Panc1 (cell line): ENCODE data around the gene SNX2. TPM values are rescaled to one million over a fixed set of nuclear protein-coding genes. Genes with fewer than 3 reads are reported as not detected.
A peak's percentile ranks its signal among the peaks of the same experiment; 100 is the strongest.

Source experiments
- ATAC-seq: fragments of 200-7000 bp; cut with Tn5 transposase; 2 replicates; pipeline ENCODE4 v1.9.1; 2020; ENCODE audit warnings: mild to moderate bottlenecking, moderate library complexity
- BruUV-seq: library from RNA; stranded (reverse); fragments of 400-500 nt; replicated peaks from 2 replicates; lab custom pipeline; 2021; lab: Mats Ljungman, UMichigan
- CTCF ChIA-PET: fragments of 300-600 bp; sonication (Branson Sonifier 250); formaldehyde crosslinking; loops from one replicate; lab custom pipeline; 2022; ENCODE audit warnings: antibody characterized with exemption; lab: Charles Lee
- POLR2A ChIA-PET: fragments of 300-600 bp; sonication (Branson Sonifier 250); formaldehyde crosslinking; loops from one replicate; lab custom pipeline; 2022; ENCODE audit warnings: antibody characterized with exemption; lab: Charles Lee
- DNase-seq: peaks from one replicate; pipeline ENCODE4 v3.0.0-alpha.2; 2010; ENCODE audit warnings: low read depth, low spot score
- H3K27ac ChIP-seq: 2 replicates; pipeline ENCODE4 v1.5.1; 2011; ENCODE audit warnings: mild to moderate bottlenecking, low read length, inconsistent platforms
- H3K27me3 ChIP-seq: fragments of 200-500 bp; sonication (Bioruptor generic); 2 replicates; pipeline ENCODE4 v1.6.0; 2014; ENCODE audit warnings: low read length, inconsistent platforms; ENCODE audit not compliant: control insufficient read depth, insufficient read depth
- H3K36me3 ChIP-seq: fragments of 200-500 bp; sonication (Bioruptor generic); 2 replicates; pipeline ENCODE4 v1.5.1; 2014; ENCODE audit warnings: inconsistent platforms, mild to moderate bottlenecking, low read length, moderate library complexity; ENCODE audit not compliant: control insufficient read depth, insufficient read depth
- H3K4me1 ChIP-seq: 2 replicates; pipeline ENCODE4 v1.5.1; 2011; ENCODE audit warnings: inconsistent platforms, mild to moderate bottlenecking, low read length, moderate library complexity; ENCODE audit not compliant: control insufficient read depth, insufficient read depth
- H3K4me3 ChIP-seq, 2 experiments: 2 replicates each; pipeline ENCODE4 v1.5.1; 2011 to 2012; ENCODE audit warnings: low read depth in 2 of 2, low read length in 2 of 2, mild to moderate bottlenecking in 2 of 2, inconsistent platforms in 1 of 2, moderate library complexity in 1 of 2
- H3K9me3 ChIP-seq: fragments of 200-500 bp; sonication (Bioruptor generic); 2 replicates; pipeline ENCODE4 v1.5.1; 2014; ENCODE audit warnings: low read depth, mild to moderate bottlenecking, inconsistent platforms, low read length, moderate library complexity; ENCODE audit not compliant: control insufficient read depth, insufficient read depth
- POLR2AphosphoS5 ChIP-seq: IDR thresholded peaks from 2 replicates; pipeline ENCODE4 v1.6.1; 2012; ENCODE audit warnings: mild to moderate bottlenecking, low read depth, low read length, moderate library complexity
- SIN3A ChIP-seq: IDR thresholded peaks from 2 replicates; pipeline ENCODE4 v1.6.1; 2012; ENCODE audit warnings: low read depth, mild to moderate bottlenecking, low read length, moderate library complexity, borderline replicate concordance; ENCODE audit not compliant: insufficient read depth
- TCF7L2 ChIP-seq: IDR thresholded peaks from 2 replicates; pipeline ENCODE4 v1.6.1; 2011; ENCODE audit warnings: mild to moderate bottlenecking, low read depth, low read length, inconsistent platforms
- in situ Hi-C: cut with HindIII; loops from 2 replicates; pipeline ENCODE4 v1.10.0; 2016; ENCODE audit warnings: low sequenced_read_pairs, low pct_unique_long_range_greater_than_20kb
- intact Hi-C: fragments of 100-400 bp; cut with micrococcal nuclease; formaldehyde crosslinking; loops from one replicate; pipeline ENCODE4 v1.10.0; 2022; ENCODE audit not compliant: unreplicated experiment
- total RNA-seq: library from RNA; stranded (reverse); gene quantifications from one replicate; pipeline ENCODE4 v1.2.1, GENCODE V29; 2021; ENCODE audit not compliant: unreplicated experiment
- TF ChIP-seq, protein P1 (sequence below), 2 experiments: IDR thresholded peaks; 2 replicates each; pipeline ENCODE4 v1.6.1; 2011 to 2012; ENCODE audit warnings: low read depth in 2 of 2, control low read depth in 1 of 2, low read length in 1 of 2, mild to moderate bottlenecking in 1 of 2, moderate library complexity in 1 of 2; ENCODE audit not compliant: insufficient read depth in 1 of 2
- TF ChIP-seq, protein P2 (sequence below): fragments of 450-650 bp; IDR thresholded peaks from 2 replicates; pipeline ENCODE4 v1.5.1; 2017; ENCODE audit warnings: mild to moderate bottlenecking

Gene SNX2
- total RNA-seq, 1 experiment from 2014 or later = 66.8 TPM

DNA sequence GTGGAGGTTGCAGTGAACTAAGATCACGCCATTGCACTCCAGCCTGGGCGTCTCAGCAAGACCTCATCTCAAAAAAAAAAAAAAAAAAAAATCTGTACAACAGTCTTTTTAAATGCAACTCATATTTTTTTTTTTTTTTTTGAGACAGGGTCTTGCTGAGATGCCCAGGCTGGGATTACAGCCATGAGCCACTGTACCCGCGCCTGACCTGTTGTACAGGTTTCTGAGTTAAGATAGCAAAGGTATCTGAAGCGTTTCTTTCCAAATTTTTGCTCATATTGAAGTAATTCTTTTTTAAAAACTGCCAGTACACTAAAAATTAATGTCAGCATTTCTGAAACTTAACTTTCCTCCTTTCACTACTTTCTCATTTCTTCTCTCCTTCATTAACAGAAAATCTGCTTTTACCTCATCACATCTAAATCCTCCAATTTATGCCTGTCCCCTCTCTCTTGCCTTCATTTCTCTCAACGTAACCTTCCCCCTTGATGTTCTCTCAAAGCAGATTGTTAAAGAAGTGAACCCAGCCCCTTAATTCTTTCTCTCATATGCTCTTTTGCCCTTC, 67.2 kb downstream of the SNX2 start:
- Histone ChIP-seq H3K9me3 (no peaks in the 10 kb centered on the region), H3K27ac (no peak overlapping the region), H3K4me3 (no peak overlapping the region), H3K4me1 (peaks cover 14% of the 10 kb centered on the region), H3K27me3 (no peaks in the 10 kb centered on the region), H3K36me3 (no peaks in the 10 kb centered on the region)
- ChIA-PET CTCF (no interaction called here), POLR2A (no interaction called here)
- intact Hi-C loops = no loop called here
- ATAC-seq = no peak
- TF ChIP-seq SIN3A (no peak), TCF7L2 (no peak), POLR2AphosphoS5 (no peak)
- TF ChIP-seq, protein P1, sequence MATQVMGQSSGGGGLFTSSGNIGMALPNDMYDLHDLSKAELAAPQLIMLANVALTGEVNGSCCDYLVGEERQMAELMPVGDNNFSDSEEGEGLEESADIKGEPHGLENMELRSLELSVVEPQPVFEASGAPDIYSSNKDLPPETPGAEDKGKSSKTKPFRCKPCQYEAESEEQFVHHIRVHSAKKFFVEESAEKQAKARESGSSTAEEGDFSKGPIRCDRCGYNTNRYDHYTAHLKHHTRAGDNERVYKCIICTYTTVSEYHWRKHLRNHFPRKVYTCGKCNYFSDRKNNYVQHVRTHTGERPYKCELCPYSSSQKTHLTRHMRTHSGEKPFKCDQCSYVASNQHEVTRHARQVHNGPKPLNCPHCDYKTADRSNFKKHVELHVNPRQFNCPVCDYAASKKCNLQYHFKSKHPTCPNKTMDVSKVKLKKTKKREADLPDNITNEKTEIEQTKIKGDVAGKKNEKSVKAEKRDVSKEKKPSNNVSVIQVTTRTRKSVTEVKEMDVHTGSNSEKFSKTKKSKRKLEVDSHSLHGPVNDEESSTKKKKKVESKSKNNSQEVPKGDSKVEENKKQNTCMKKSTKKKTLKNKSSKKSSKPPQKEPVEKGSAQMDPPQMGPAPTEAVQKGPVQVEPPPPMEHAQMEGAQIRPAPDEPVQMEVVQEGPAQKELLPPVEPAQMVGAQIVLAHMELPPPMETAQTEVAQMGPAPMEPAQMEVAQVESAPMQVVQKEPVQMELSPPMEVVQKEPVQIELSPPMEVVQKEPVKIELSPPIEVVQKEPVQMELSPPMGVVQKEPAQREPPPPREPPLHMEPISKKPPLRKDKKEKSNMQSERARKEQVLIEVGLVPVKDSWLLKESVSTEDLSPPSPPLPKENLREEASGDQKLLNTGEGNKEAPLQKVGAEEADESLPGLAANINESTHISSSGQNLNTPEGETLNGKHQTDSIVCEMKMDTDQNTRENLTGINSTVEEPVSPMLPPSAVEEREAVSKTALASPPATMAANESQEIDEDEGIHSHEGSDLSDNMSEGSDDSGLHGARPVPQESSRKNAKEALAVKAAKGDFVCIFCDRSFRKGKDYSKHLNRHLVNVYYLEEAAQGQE (IDR thresholded peaks at IDR 0.05; ENCODE audit: insufficient read depth in 1 of 2, low read depth in 2 of 2, low read length in 1 of 2) = no peak
- TF ChIP-seq, protein P2, sequence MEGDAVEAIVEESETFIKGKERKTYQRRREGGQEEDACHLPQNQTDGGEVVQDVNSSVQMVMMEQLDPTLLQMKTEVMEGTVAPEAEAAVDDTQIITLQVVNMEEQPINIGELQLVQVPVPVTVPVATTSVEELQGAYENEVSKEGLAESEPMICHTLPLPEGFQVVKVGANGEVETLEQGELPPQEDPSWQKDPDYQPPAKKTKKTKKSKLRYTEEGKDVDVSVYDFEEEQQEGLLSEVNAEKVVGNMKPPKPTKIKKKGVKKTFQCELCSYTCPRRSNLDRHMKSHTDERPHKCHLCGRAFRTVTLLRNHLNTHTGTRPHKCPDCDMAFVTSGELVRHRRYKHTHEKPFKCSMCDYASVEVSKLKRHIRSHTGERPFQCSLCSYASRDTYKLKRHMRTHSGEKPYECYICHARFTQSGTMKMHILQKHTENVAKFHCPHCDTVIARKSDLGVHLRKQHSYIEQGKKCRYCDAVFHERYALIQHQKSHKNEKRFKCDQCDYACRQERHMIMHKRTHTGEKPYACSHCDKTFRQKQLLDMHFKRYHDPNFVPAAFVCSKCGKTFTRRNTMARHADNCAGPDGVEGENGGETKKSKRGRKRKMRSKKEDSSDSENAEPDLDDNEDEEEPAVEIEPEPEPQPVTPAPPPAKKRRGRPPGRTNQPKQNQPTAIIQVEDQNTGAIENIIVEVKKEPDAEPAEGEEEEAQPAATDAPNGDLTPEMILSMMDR = no peak
- DNase-seq = no peak
- in situ Hi-C loops = no loop called here
- BruUV-seq = no TSS peak

DNA sequence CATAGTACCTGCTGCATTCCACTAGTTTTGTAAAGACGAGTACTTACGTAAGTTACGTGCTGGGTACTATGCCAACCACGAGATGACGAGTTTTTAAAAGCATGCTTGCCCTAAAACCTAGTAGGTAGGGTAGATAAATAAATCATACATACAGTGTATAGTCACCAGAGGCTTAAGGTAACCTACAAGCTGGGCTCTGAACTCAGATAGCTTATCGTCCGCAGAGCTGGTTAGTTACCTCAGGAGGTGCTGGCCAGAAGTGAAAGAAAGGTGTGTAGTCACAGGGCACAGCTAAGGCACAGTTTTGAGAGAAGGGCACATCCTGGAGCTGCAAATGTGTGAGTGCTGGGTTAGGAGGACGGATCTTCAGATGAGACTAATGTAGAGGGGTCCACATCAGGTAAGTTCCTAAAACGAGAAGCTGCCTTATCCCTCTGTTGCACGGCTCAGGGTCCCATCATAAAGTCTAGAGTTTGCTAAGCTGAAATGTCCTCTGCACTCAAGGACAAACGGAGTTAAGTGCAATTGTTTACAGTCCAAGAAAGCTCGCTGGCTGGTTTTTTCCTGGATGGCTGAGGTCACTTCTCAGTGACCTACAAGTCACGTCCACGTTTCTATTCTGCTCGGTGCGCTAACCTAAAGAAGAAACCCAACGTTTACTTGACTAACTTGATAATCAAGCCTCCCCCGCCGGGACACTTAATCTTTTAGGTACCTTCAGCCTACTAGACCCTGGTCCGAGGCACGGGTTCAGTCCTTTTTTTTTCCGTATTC, 69.4 kb downstream of the SNX2 start:
- intact Hi-C loops = no loop called here
- H3K4me3 ChIP-seq = peak overlapping the region; percentile 86 to 89
- in situ Hi-C loops = no loop called here
- ChIA-PET POLR2A (interaction anchor here (0.6 kb wide), 1 partner anchor 12 kb away, joined by 3 read pairs; no protein-coding TSS in a partner anchor), CTCF (no interaction called here)
- BruUV-seq = TSS peak; percentile 79
- ATAC-seq = no peak
- no peaks in the 10 kb centered on the region for H3K36me3 ChIP-seq
- peaks cover 25% of the 10 kb centered on the region for H3K4me1 ChIP-seq
- no peak for DNase-seq
- TF ChIP-seq POLR2AphosphoS5 (no peak), TCF7L2 (no peak), SIN3A (no peak)
- TF ChIP-seq, protein P1 (IDR thresholded peaks at IDR 0.05; ENCODE audit: insufficient read depth in 1 of 2, low read depth in 2 of 2, low read length in 1 of 2) = no peak
- no peaks in the 10 kb centered on the region for H3K9me3 ChIP-seq
- H3K27me3 ChIP-seq = no peaks in the 10 kb centered on the region
- H3K27ac ChIP-seq = peak overlapping the region; percentile 98
